IMR-90 (cell line): ENCODE results near the gene ZNF420. TPM values are rescaled to one million over a fixed set of nuclear protein-coding genes. Genes with fewer than 3 reads are reported as not detected.

Source experiments
- ATAC-seq: fragments of 200-7000 bp; cut with Tn5 transposase; 2 replicates; pipeline ENCODE4 v1.9.1; 2020; ENCODE audit warnings: low read depth, mild to moderate bottlenecking, moderate library complexity
- BruUV-seq: library from RNA; stranded (reverse); fragments of 400-500 nt; replicated peaks from 2 replicates; lab custom pipeline; 2021; lab: Mats Ljungman, UMichigan
- CTCF ChIA-PET: fragments of 300-600 bp; formaldehyde crosslinking; extraction: SDS; loops from one replicate; lab custom pipeline; 2021; ENCODE audit warnings: antibody characterized with exemption; lab: Yijun Ruan, JAX
- POLR2A ChIA-PET: fragments of 300-600 bp; sonication (Branson Sonifier 250); formaldehyde crosslinking; loops from one replicate; lab custom pipeline; 2022; ENCODE audit warnings: antibody characterized with exemption; ENCODE audit not compliant: unreplicated experiment; lab: Charles Lee
- DNase-seq: peaks from one replicate; pipeline ENCODE4 v3.0.0; 2013
- H2AFZ ChIP-seq: replicated peaks from 2 replicates; pipeline ENCODE3; 2013; ENCODE audit warnings: low read length, mild to moderate bottlenecking; ENCODE audit not compliant: poor library complexity
- H2AK5ac ChIP-seq: 2 replicates; pipeline ENCODE4 v1.6.1; 2013; ENCODE audit warnings: low read depth, low read length, inconsistent platforms
- H2AK9ac ChIP-seq: replicated peaks from 2 replicates; pipeline ENCODE3; 2013; ENCODE audit warnings: mild to moderate bottlenecking, low read depth, low read length, moderate library complexity; ENCODE audit not compliant: poor library complexity
- H2BK120ac ChIP-seq: 2 replicates; pipeline ENCODE4 v1.6.1; 2013; ENCODE audit warnings: low read depth, low read length, inconsistent platforms
- H2BK15ac ChIP-seq: 3 replicates; pipeline ENCODE4 v1.6.1; 2013; ENCODE audit warnings: low read depth, low read length, inconsistent platforms
- H2BK20ac ChIP-seq: 2 replicates; pipeline ENCODE4 v1.6.1; 2013; ENCODE audit warnings: low read depth, mild to moderate bottlenecking, inconsistent platforms, low read length, moderate library complexity
- H2BK5ac ChIP-seq: 2 replicates; pipeline ENCODE4 v1.6.1; 2013; ENCODE audit warnings: mild to moderate bottlenecking, low read depth, low read length, inconsistent platforms; ENCODE audit not compliant: poor library complexity, severe bottlenecking
- H3K14ac ChIP-seq: replicated peaks from 2 replicates; pipeline ENCODE4 v1.6.1; 2013; ENCODE audit warnings: low read depth, low read length, inconsistent platforms
- H3K18ac ChIP-seq: 2 replicates; pipeline ENCODE4 v1.6.1; 2013; ENCODE audit warnings: low read depth, low read length, control low read depth
- H3K23ac ChIP-seq: 2 replicates; pipeline ENCODE4 v1.6.1; 2013; ENCODE audit warnings: low read depth, low read length, inconsistent platforms
- H3K27ac ChIP-seq: 2 replicates; pipeline ENCODE4 v1.5.1; 2013; ENCODE audit warnings: mild to moderate bottlenecking, control low read depth, low read length; ENCODE audit not compliant: insufficient read depth
- H3K27me3 ChIP-seq: 2 replicates; pipeline ENCODE4 v1.6.1; 2013; ENCODE audit warnings: low read length; ENCODE audit not compliant: control insufficient read depth, insufficient read depth
- H3K36me3 ChIP-seq: 2 replicates; pipeline ENCODE4 v1.6.1; 2013; ENCODE audit warnings: low read length, mixed read lengths; ENCODE audit not compliant: control insufficient read depth, insufficient read depth
- H3K4ac ChIP-seq: 2 replicates; pipeline ENCODE4 v1.6.1; 2013; ENCODE audit warnings: low read depth, low read length, inconsistent platforms
- H3K4me1 ChIP-seq: 2 replicates; pipeline ENCODE4 v1.6.1; 2013; ENCODE audit warnings: low read length, mixed read lengths; ENCODE audit not compliant: control insufficient read depth, insufficient read depth
- H3K4me2 ChIP-seq: 2 replicates; pipeline ENCODE4 v1.6.1; 2013; ENCODE audit warnings: low read depth, mild to moderate bottlenecking, control low read depth, low read length, moderate library complexity
- H3K4me3 ChIP-seq: 2 replicates; pipeline ENCODE4 v1.5.1; 2013; ENCODE audit warnings: low read depth, mild to moderate bottlenecking, control low read depth, low read length, moderate library complexity; ENCODE audit not compliant: insufficient read depth
- H3K56ac ChIP-seq: 2 replicates; pipeline ENCODE4 v1.6.1; 2013; ENCODE audit warnings: low read length, inconsistent platforms; ENCODE audit not compliant: insufficient read depth; ENCODE audit errors: extremely low read depth
- H3K79me1 ChIP-seq, 2 experiments: 2 replicates each; pipeline ENCODE4 v1.6.1; 2013; ENCODE audit warnings: low read length in 2 of 2, inconsistent platforms in 1 of 2, low read depth in 1 of 2
- H3K9ac ChIP-seq: 2 replicates; pipeline ENCODE4 v1.6.1; 2013; ENCODE audit warnings: low read depth, low read length, control low read depth
- H3K9me1 ChIP-seq: 2 replicates; pipeline ENCODE4 v1.6.1; 2013; ENCODE audit warnings: low read length, inconsistent platforms; ENCODE audit not compliant: insufficient read depth
- H3K9me3 ChIP-seq: 2 replicates; pipeline ENCODE4 v1.6.1; 2013; ENCODE audit warnings: low read length; ENCODE audit not compliant: control insufficient read depth, insufficient read depth
- H4K20me1 ChIP-seq: 2 replicates; pipeline ENCODE4 v1.6.1; 2013; ENCODE audit warnings: low read length, inconsistent platforms; ENCODE audit not compliant: insufficient read depth
- H4K5ac ChIP-seq: 2 replicates; pipeline ENCODE4 v1.6.1; 2013; ENCODE audit warnings: mild to moderate bottlenecking, low read depth, low read length, control low read depth
- H4K8ac ChIP-seq, 2 experiments: 2 replicates each; pipeline ENCODE4 v1.6.1; 2013; ENCODE audit warnings: low read depth in 2 of 2, low read length in 2 of 2, control low read depth in 1 of 2, inconsistent platforms in 1 of 2
- H4K91ac ChIP-seq: 2 replicates; pipeline ENCODE4 v1.6.1; 2013; ENCODE audit warnings: low read depth, low read length, inconsistent platforms; ENCODE audit not compliant: insufficient read depth
- BHLHE40 ChIP-seq: fragments of 150-350 bp; IDR thresholded peaks from 2 replicates; pipeline ENCODE4 v1.6.1; 2016; ENCODE audit warnings: mild to moderate bottlenecking, low read depth, low read length
- CEBPB ChIP-seq: IDR thresholded peaks from 2 replicates; pipeline ENCODE4 v1.6.1; 2012; ENCODE audit warnings: low read depth, low read length, improper control_type of control experiment
- MAFK ChIP-seq: IDR thresholded peaks from 2 replicates; pipeline ENCODE4 v1.6.1; 2012; ENCODE audit warnings: low read depth, low read length, improper control_type of control experiment
- MAZ ChIP-seq: IDR thresholded peaks from 2 replicates; pipeline ENCODE4 v1.6.1; 2012; ENCODE audit warnings: low read depth, mild to moderate bottlenecking, low read length, improper control_type of control experiment, moderate library complexity, borderline replicate concordance
- MXI1 ChIP-seq: IDR thresholded peaks from 2 replicates; pipeline ENCODE4 v1.6.1; 2012; ENCODE audit warnings: low read depth, mild to moderate bottlenecking, low read length, moderate library complexity, borderline replicate concordance
- NFE2L2 ChIP-seq: fragments of 150-350 bp; IDR thresholded peaks from 2 replicates; pipeline ENCODE4 v1.6.1; 2016; ENCODE audit warnings: low read depth, mild to moderate bottlenecking, low read length
- RCOR1 ChIP-seq: IDR thresholded peaks from 2 replicates; pipeline ENCODE4 v1.6.1; 2012; ENCODE audit warnings: mild to moderate bottlenecking, low read length, improper control_type of control experiment; ENCODE audit not compliant: insufficient replicate concordance
- WGBS, 2 experiments: methylation state at CpG; one replicate each; pipeline versions ENCODE4 v1.1.5 to v1.1.7; 2013; ENCODE audit warnings: missing lambda C conversion rate in 2 of 2; ENCODE audit not compliant: insufficient read length in 1 of 2; ENCODE audit errors: extremely low coverage in 2 of 2; 5-methylcytosine and 5-hydroxymethylcytosine counted together
- dilution Hi-C: fragments of 300-500 bp; cut with HindIII; formaldehyde crosslinking; loops from one replicate; pipeline ENCODE4 v1.14.3; 2018; ENCODE audit warnings: low sequenced_read_pairs; ENCODE audit not compliant: unreplicated experiment
- in situ Hi-C: fragments of 300-500 bp; cut with MboI; formaldehyde crosslinking; loops from 3 replicates; pipeline ENCODE4 v1.14.3; 2019; ENCODE audit warnings: low sequenced_read_pairs, inconsistent platforms, mixed read lengths
- intact Hi-C: fragments of 100-400 bp; cut with micrococcal nuclease; formaldehyde crosslinking; loops from 2 replicates; pipeline ENCODE4 v1.10.0; 2022
- polyA plus RNA-seq, 3 experiments: library from polyadenylated mRNA; depleted of rRNA; stranded (reverse); fragments of >200 nt; gene quantifications; 2 replicates each; pipeline ENCODE4 v1.2.3, GENCODE V29; 2012; ENCODE audit warnings: low replicate concordance in 1 of 3
- total RNA-seq: library from RNA; depleted of rRNA; stranded (reverse); fragments of >200 nt; gene quantifications from 2 replicates; pipeline ENCODE4 v1.2.3, GENCODE V29; 2012

The ZNF420 gene
- total and polyA plus RNA-seq, 2 of the 4 experiments (the other 2 are of a cell fraction): 1.5 to 11.7 TPM

DNA sequence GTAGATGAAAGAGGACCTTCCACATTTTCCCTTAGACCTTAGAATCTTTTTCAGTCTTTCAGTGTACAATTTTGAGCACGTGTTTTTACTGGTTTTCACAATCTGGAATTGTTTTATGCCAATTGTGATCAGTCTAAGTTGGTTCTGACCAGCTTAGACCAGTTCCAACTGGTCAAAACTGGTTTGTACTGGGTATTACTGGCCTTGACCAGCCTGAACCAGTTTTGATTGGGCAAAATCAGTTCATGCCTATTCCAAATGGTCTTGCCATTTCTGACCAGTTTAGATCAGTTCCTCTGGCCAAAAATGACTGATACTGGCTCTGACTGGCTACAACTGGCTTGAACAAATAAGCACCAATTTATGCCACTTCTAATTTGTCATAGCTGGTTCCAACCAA is 57.9 kb downstream of the ZNF420 start:
- no peak overlapping the region for H4K5ac ChIP-seq
- in situ Hi-C loops: no loop called here
- H2BK120ac ChIP-seq: no peak overlapping the region
- H3K18ac ChIP-seq: no peak overlapping the region
- BruUV-seq: no TSS peak
- no peak overlapping the region for H3K4me3 ChIP-seq
- H3K36me3 ChIP-seq: no peaks in the 10 kb centered on the region
- dilution Hi-C loops: no loop called here
- H3K23ac ChIP-seq: no peak overlapping the region
- no peaks in the 10 kb centered on the region for H3K9me1 ChIP-seq
- H4K91ac ChIP-seq: no peak overlapping the region
- ChIA-PET CTCF (no interaction called here), POLR2A (no interaction called here)
- no peak overlapping the region for H3K9ac ChIP-seq
- H3K4me2 ChIP-seq: no peak overlapping the region
- no peak overlapping the region for H3K4ac ChIP-seq
- H4K8ac ChIP-seq: no peak overlapping the region
- no peaks in the 10 kb centered on the region for H4K20me1 ChIP-seq
- no peak overlapping the region for H2BK5ac ChIP-seq
- no CpG with 5 or more reads among the region's 1 CpG for WGBS, 2 experiments
- H3K14ac ChIP-seq: no peak overlapping the region
- H2BK15ac ChIP-seq: no peak overlapping the region
- no peak overlapping the region for H2AK5ac ChIP-seq
- no peak overlapping the region for H3K56ac ChIP-seq
- H3K4me1 ChIP-seq: no peaks in the 10 kb centered on the region
- no peak for DNase-seq
- H3K27me3 ChIP-seq: no peaks in the 10 kb centered on the region
- H2AFZ ChIP-seq: no peak overlapping the region
- TF ChIP-seq BHLHE40 (no peak), NFE2L2 (no peak), MAFK (no peak), RCOR1 (no peak), MXI1 (no peak), CEBPB (no peak), MAZ (no peak)
- H2BK20ac ChIP-seq: no peak overlapping the region
- H3K27ac ChIP-seq: no peak overlapping the region
- H3K79me1 ChIP-seq: no peaks in the 10 kb centered on the region
- no peak for ATAC-seq
- intact Hi-C loops: no loop called here
- peaks cover 63% of the 10 kb centered on the region for H3K9me3 ChIP-seq
- no peak overlapping the region for H2AK9ac ChIP-seq
